ENCODE results near the gene VWA8. TPM values are rescaled to one million over a fixed set of nuclear protein-coding genes. Genes with fewer than 3 reads are reported as not detected.
"Not testable (repeated sequence)": the region's sequence is repeated elsewhere in the genome, so short reads cannot be mapped to it uniquely, and the experiment has no call there.

VWA8 gene
- total RNA-seq, 6 experiments from 2014 or later, result 11.3 to 14.7 (median 13.8) TPM

DNA sequence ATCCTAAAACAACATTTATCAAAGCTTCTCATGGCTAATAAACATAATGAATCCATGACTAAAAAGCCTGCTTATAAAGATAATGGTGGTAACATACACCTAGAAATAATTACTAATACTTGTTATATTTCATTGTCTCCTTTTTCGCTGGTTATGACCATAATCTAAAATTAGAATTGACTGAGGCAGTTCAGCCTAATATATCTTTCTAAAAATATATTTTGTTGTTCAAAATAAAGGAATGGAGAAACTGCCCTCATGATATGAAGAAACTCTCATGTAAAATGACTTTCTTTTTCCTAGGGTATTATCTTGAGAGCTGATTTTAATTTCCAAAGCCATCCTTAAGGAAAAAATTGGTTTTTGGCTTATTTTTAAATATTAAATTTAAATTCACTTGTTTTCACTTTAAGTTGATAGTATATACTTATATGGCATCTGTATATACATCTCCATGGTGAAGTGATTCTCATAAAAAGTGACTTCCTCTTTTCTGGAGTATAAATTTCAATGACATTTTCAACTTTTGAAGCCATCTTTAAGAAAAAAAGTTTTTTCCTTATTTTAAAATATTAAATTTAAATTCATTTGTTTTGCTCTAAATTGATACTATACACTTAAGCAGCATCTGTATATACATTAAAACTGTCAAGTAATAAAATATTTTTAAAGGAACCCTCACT lies 204.6 kb downstream of the VWA8 start:
- Mint-ChIP-seq H3K36me3 (ENCODE audit: low read depth) (peaks cover 24% of the 10 kb centered on the region), H3K27ac (no peak overlapping the region), H3K9me3 (no peaks in the 10 kb centered on the region), H3K27me3 (ENCODE audit: insufficient read depth) (peaks cover 1% of the 10 kb centered on the region; the same call in 1 of the 2 replicates), H3K4me1 (ENCODE audit: low read depth) (peaks cover 3% of the 10 kb centered on the region), H3K4me3 (no peak overlapping the region)
- TF ChIP-seq, protein P1, sequence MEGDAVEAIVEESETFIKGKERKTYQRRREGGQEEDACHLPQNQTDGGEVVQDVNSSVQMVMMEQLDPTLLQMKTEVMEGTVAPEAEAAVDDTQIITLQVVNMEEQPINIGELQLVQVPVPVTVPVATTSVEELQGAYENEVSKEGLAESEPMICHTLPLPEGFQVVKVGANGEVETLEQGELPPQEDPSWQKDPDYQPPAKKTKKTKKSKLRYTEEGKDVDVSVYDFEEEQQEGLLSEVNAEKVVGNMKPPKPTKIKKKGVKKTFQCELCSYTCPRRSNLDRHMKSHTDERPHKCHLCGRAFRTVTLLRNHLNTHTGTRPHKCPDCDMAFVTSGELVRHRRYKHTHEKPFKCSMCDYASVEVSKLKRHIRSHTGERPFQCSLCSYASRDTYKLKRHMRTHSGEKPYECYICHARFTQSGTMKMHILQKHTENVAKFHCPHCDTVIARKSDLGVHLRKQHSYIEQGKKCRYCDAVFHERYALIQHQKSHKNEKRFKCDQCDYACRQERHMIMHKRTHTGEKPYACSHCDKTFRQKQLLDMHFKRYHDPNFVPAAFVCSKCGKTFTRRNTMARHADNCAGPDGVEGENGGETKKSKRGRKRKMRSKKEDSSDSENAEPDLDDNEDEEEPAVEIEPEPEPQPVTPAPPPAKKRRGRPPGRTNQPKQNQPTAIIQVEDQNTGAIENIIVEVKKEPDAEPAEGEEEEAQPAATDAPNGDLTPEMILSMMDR (IDR thresholded peaks at IDR 0.05), result no peak
- no peak for DNase-seq

DNA sequence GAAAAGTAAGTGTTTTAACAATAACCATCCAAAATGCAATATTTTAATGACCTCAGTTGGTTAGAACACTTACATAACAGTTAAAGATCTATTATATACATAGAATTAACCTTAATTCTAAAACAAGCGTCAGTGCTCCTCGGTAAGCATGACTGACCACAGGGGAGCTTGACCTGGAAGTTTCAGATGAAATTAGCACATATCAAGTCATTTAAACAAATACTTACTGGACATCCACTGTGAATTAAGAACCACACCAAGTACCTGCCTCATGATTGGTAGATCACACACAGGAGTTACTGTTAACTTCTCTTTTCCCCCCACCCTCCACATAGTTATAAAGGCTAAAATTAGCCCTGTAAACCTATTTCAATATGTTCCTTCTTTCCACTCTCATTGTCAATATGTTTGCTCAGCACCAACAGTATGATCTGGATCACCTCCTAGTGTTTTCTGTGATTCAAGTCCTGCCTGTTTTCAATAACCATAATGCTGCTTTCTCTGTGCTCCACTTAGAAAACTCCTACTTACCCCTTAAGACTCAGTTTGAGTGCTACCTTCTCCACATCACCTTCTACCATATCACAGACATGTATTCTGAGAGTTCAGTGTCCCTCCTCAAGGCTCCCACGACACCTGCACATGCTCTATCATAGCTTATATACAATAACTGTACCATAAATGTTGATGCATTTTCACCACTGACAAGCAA lies 209.0 kb downstream of the VWA8 start:
- TF ChIP-seq, protein P1 (IDR thresholded peaks at IDR 0.05), result no peak
- Mint-ChIP-seq H3K9me3 (peaks cover 11% of the 10 kb centered on the region; the same call in 1 of the 2 replicates), H3K4me3 (no peak overlapping the region), H3K27me3 (ENCODE audit: insufficient read depth) (peaks cover 1% of the 10 kb centered on the region; the same call in 1 of the 2 replicates), H3K36me3 (ENCODE audit: low read depth) (peaks cover 42% of the 10 kb centered on the region), H3K4me1 (ENCODE audit: low read depth) (peaks cover 9% of the 10 kb centered on the region), H3K27ac (no peak overlapping the region)
- DNase-seq, result no peak

DNA sequence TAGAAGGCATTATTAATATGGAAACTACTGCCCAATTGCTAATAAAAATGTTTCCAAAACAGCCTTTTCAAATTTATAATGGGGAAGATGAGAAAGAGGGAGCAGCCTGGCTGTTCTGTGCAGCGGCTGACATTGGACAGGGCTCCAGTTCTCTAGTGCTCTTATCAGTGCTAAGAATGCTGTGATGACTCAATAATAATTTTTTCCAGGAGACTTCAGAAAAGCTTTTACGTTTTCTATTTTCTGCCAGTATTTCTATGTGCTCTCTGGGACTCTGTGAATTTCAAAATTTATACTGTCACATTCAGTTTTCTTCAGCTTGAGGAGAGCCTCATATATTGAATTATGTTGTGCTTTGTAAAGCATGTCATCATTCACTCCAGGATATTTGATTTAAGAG lies 209.6 kb downstream of the VWA8 start:
- H3K27ac Mint-ChIP-seq, result no peak overlapping the region; the same call in 1 of the 2 replicates
- DNase-seq, result peak; percentile 7
- no peak overlapping the region for H3K4me3 Mint-ChIP-seq
- peaks cover 11% of the 10 kb centered on the region; the same call in 1 of the 2 replicates for H3K9me3 Mint-ChIP-seq
- peaks cover 48% of the 10 kb centered on the region for H3K36me3 Mint-ChIP-seq (ENCODE audit: low read depth)
- H3K4me1 Mint-ChIP-seq (ENCODE audit: low read depth), result peaks cover 13% of the 10 kb centered on the region
- TF ChIP-seq, protein P1 (IDR thresholded peaks at IDR 0.05), result no peak
- H3K27me3 Mint-ChIP-seq (ENCODE audit: insufficient read depth), result peaks cover 1% of the 10 kb centered on the region; the same call in 1 of the 2 replicates

DNA sequence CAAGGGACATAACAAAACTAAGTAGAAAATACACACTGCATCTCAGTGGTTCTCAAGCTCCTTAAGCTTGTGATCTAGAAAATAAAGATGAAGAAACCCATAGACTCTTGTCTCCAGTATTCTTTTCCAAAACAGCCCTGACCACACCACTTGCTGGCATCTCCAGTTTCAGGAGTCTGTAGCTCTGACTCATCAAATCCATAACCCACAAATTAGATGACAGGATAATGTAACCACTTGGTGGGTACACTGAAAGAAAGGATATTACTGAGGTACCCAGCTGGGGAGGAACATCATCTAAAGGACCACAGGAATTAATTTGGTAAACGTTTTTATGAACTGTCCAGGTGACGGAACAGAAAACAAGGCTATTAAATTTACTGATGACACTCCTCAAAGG lies 214.7 kb downstream of the VWA8 start:
- peaks cover 17% of the 10 kb centered on the region for H3K4me1 Mint-ChIP-seq (ENCODE audit: low read depth)
- peaks cover 38% of the 10 kb centered on the region for H3K36me3 Mint-ChIP-seq (ENCODE audit: low read depth)
- peak overlapping the region; percentile 4; the same call in 1 of the 2 replicates for H3K27ac Mint-ChIP-seq
- DNase-seq, result peak; percentile 66
- TF ChIP-seq, protein P1 (IDR thresholded peaks at IDR 0.05), result no peak
- no peaks in the 10 kb centered on the region; the same call in none of the 2 replicates for H3K27me3 Mint-ChIP-seq (ENCODE audit: insufficient read depth)
- peaks cover 11% of the 10 kb centered on the region; the same call in 1 of the 2 replicates for H3K9me3 Mint-ChIP-seq
- peak overlapping the region; percentile 25 for H3K4me3 Mint-ChIP-seq

DNA sequence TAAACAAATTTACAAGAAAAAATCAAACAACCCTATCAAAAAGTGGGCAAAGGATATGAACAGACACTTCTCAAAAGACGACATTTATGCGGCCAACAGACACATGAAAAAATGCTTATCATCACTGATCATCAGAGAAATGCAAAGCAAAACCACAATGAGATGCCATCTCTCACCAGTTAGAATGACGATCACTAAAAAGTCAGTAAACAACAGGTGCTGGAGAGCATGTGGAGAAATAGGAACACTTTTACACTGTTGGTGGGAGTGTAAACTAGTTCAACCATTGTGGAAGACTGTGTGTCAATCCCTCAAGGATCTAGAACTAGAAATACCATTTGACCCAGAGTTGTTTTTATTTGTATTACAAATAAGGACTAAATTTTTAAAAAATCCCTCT lies 215.4 kb downstream of the VWA8 start:
- peaks cover 21% of the 10 kb centered on the region for H3K4me1 Mint-ChIP-seq (ENCODE audit: low read depth)
- peaks cover 41% of the 10 kb centered on the region for H3K36me3 Mint-ChIP-seq (ENCODE audit: low read depth)
- H3K27ac Mint-ChIP-seq; H3K27me3 Mint-ChIP-seq (ENCODE audit: insufficient read depth); H3K4me3 Mint-ChIP-seq; DNase-seq: not testable (repeated sequence)
- H3K9me3 Mint-ChIP-seq, result peaks cover 11% of the 10 kb centered on the region; the same call in 1 of the 2 replicates
